Natural killer cell (primary cell): ENCODE data around the gene UBR4. TPM values are rescaled to one million over a fixed set of nuclear protein-coding genes. Genes with fewer than 3 reads are reported as not detected.

Experiments
- ATAC-seq, 3 donors: fragments of 150-1000 bp in 2 of 3; fragments of 200-7000 bp in 1 of 3; cut with Tn5 transposase; 1 replicate in 1 of 3; 2 replicates in 2 of 3; pipeline ENCODE4 v1.10.0; 2021; ENCODE audit warnings: mild to moderate bottlenecking in 2 of 3, moderate library complexity in 2 of 3
- DNase-seq, 2 donors: peaks; one replicate each; pipeline versions ENCODE4 v3.0.0 to v3.0.0-alpha.2; 2013 to 2021; ENCODE audit warnings: mixed read lengths in 1 of 2
- H3K27ac ChIP-seq: one replicate; pipeline ENCODE4 v1.5.1; 2013; ENCODE audit warnings: mild to moderate bottlenecking, low read length
- H3K27me3 ChIP-seq: one replicate; pipeline ENCODE4 v1.6.1; 2013; ENCODE audit warnings: low read length; ENCODE audit not compliant: control insufficient read depth, insufficient read depth
- H3K36me3 ChIP-seq: one replicate; pipeline ENCODE4 v1.6.1; 2013; ENCODE audit warnings: low read length; ENCODE audit not compliant: control insufficient read depth, insufficient read depth
- H3K4me1 ChIP-seq: one replicate; pipeline ENCODE4 v1.6.1; 2013; ENCODE audit warnings: low read length; ENCODE audit not compliant: control insufficient read depth, insufficient read depth
- H3K4me3 ChIP-seq: one replicate; pipeline ENCODE4 v1.5.1; 2013; ENCODE audit warnings: low read length
- H3K9me3 ChIP-seq: one replicate; pipeline ENCODE4 v1.6.1; 2013; ENCODE audit warnings: low read length; ENCODE audit not compliant: control insufficient read depth, insufficient read depth
- H3K27ac Mint-ChIP-seq, 2 donors: one replicate each; pipeline ENCODE4 v1.8.0; 2022; ENCODE audit warnings: mild to moderate bottlenecking in 2 of 2, mixed read lengths in 2 of 2, moderate library complexity in 1 of 2
- H3K27me3 Mint-ChIP-seq, 2 donors: one replicate each; pipeline ENCODE4 v1.8.0; 2022; ENCODE audit warnings: low read depth in 2 of 2, mixed read lengths in 2 of 2
- H3K36me3 Mint-ChIP-seq: one replicate; pipeline ENCODE4 v1.8.0; 2022; ENCODE audit warnings: mixed read lengths
- H3K4me1 Mint-ChIP-seq, 2 donors: one replicate each; pipeline ENCODE4 v1.8.0; 2022; ENCODE audit warnings: mixed read lengths in 2 of 2
- H3K4me3 Mint-ChIP-seq: one replicate; pipeline ENCODE4 v1.8.0; 2022; ENCODE audit warnings: mild to moderate bottlenecking, moderate library complexity, mixed read lengths
- H3K9me3 Mint-ChIP-seq, 2 donors: one replicate each; pipeline ENCODE4 v1.8.0; 2022; ENCODE audit warnings: mixed read lengths in 2 of 2
- CTCF ChIP-seq: fragments of 200-600 bp; IDR thresholded peaks from one replicate; pipeline ENCODE4 v1.8.0; 2022; ENCODE audit warnings: antibody characterized with exemption
- WGBS: methylation state at CpG from one replicate; pipeline ENCODE4 v1.1.7; 2013; ENCODE audit warnings: missing lambda C conversion rate; ENCODE audit not compliant: insufficient coverage; 5-methylcytosine and 5-hydroxymethylcytosine counted together
- intact Hi-C: fragments of 100-400 bp; cut with micrococcal nuclease; formaldehyde crosslinking; loops from one replicate; pipeline ENCODE4 v1.14.2; 2022
- total RNA-seq, 4 donors: library from RNA; stranded (reverse); fragments of 120-200 nt in 1 of 4; gene quantifications; one replicate each; pipeline versions ENCODE4 v1.2.3 to v1.2.4, GENCODE V29; 2013 to 2022

The UBR4 gene
- total RNA-seq, 3 donors from 2014 or later (not counting 1 experiment from before 2014, with no cell fraction given) = 139 to 178 (median 158) TPM

- no peak for DNase-seq
- Mint-ChIP-seq H3K27ac (no peak overlapping the region), H3K4me1 (peaks cover 0 to 8% of the 10 kb centered on the region in 2 donors), H3K27me3 (no peaks in the 10 kb centered on the region), H3K9me3 (no peaks in the 10 kb centered on the region), H3K36me3 (peaks cover 24% of the 10 kb centered on the region), H3K4me3 (no peak overlapping the region)
- Histone ChIP-seq H3K4me1 (no peaks in the 10 kb centered on the region), H3K36me3 (peaks cover 87% of the 10 kb centered on the region), H3K27me3 (no peaks in the 10 kb centered on the region), H3K27ac (no peak overlapping the region), H3K4me3 (no peak overlapping the region), H3K9me3 (no peaks in the 10 kb centered on the region)
- no peak for ATAC-seq
- TF ChIP-seq CTCF = no peak
- intact Hi-C loops = no loop called here
- 95% methylated on average over 20 of the region's 20 CpGs for WGBS
These were observed 125.8 kb downstream of the UBR4 start for GRCh38 chr1:19084206-19084738.

GRCh38 chr1:19083081-19083480 lies 127.0 kb downstream of the UBR4 start:
- no peak for TF ChIP-seq CTCF
- intact Hi-C loops = no loop called here
- no peak overlapping the region for H3K27ac Mint-ChIP-seq
- peaks cover 0 to 8% of the 10 kb centered on the region in 2 donors for H3K4me1 Mint-ChIP-seq
- H3K4me3 ChIP-seq = no peak overlapping the region
- DNase-seq = no peak
- WGBS = 89% methylated on average over 7 of the region's 7 CpGs
- H3K27me3 ChIP-seq = no peaks in the 10 kb centered on the region
- H3K9me3 ChIP-seq = no peaks in the 10 kb centered on the region
- no peaks in the 10 kb centered on the region for H3K9me3 Mint-ChIP-seq
- no peak overlapping the region for H3K4me3 Mint-ChIP-seq
- H3K36me3 Mint-ChIP-seq = peaks cover 15% of the 10 kb centered on the region
- no peak overlapping the region for H3K27ac ChIP-seq
- no peaks in the 10 kb centered on the region for H3K4me1 ChIP-seq
- H3K36me3 ChIP-seq = peaks cover 87% of the 10 kb centered on the region
- no peak for ATAC-seq
- H3K27me3 Mint-ChIP-seq = no peaks in the 10 kb centered on the region

GRCh38 chr1:19081218-19081893 lies 128.7 kb downstream of the UBR4 start:
- H3K27ac Mint-ChIP-seq = no peak overlapping the region
- intact Hi-C loops = no loop called here
- TF ChIP-seq CTCF = no peak

More at GRCh38 chr1:19081218-19081893, 128.7 kb downstream of the UBR4 start:
- DNase-seq (no peak), ATAC-seq (peak in 1 of 3 donors; percentile 41)
- Histone ChIP-seq H3K4me1 (no peaks in the 10 kb centered on the region), H3K9me3 (no peaks in the 10 kb centered on the region), H3K36me3 (peaks cover 83% of the 10 kb centered on the region), H3K4me3 (no peak overlapping the region), H3K27ac (no peak overlapping the region), H3K27me3 (no peaks in the 10 kb centered on the region)
- 88% methylated on average over 21 of the region's 21 CpGs for WGBS
- no peaks in the 10 kb centered on the region for H3K27me3 Mint-ChIP-seq
- peaks cover 22% of the 10 kb centered on the region for H3K36me3 Mint-ChIP-seq
- no peak overlapping the region for H3K4me3 Mint-ChIP-seq
- H3K4me1 Mint-ChIP-seq = peaks cover 0 to 8% of the 10 kb centered on the region in 2 donors
- no peaks in the 10 kb centered on the region for H3K9me3 Mint-ChIP-seq
